SKM-1 (cell line): ENCODE data around the gene DHRS9.

Source experiments
- DNase-seq: peaks from one replicate; lab custom pipeline; 2025; ENCODE audit not compliant: unreplicated experiment; lab: John Stamatoyannopoulos, UW

Gene DHRS9

DNA sequence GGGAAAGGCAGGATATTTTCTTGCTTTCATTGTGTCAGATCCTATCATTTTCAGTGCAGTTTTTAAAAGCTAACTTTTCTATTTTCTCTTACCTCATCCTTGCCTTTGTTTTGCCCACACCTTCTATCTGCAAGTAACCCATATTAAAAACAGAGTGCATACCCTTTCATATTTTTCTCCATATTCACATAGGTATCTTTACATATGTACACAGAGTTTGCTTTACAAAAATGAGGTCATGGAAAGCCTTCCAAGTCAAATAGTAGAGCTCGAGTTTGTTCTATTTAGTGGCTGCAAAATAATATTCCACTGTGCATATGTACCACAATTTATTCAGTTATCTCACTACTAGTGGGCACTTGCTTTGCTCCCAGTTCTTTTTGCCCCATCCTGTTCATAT lies 3.9 kb upstream of the DHRS9 start:
- DNase-seq: no peak

- DNase-seq: no peak
Observed at GRCh38 chr2:169065864-169066517, 3.4 kb upstream of the DHRS9 start.

DNA sequence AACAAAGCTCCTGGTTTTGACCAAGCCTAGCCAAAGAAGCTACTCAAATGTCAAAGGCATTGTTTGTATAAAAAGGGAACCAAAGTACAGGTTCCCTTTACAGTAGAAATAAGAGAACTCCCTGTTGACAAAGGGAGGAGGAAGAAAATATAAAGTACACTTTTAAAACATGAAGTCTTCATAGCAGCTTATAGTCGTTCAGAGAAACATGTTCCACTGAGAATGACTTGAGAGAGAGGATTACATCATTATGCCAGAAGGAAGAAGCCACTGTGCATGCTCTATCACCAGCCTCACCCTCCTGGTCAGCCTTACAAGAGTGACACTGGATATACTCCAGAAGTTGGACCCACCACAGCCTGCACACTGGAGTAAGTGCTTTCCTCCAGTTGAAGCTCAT lies 2.5 kb upstream of the DHRS9 start:
- DNase-seq: peak; percentile 57

- DNase-seq: no peak
Observed at GRCh38 chr2:169069833-169070232, 470 bp downstream of the DHRS9 start.

GRCh38 chr2:169071455-169071854 lies 2.1 kb downstream of the DHRS9 start:
- no peak for DNase-seq

GRCh38 chr2:169072163-169072925 lies 3.0 kb downstream of the DHRS9 start:
- DNase-seq: peak; percentile 91

- no peak for DNase-seq
Observed at GRCh38 chr2:169073211-169073962, 4.0 kb downstream of the DHRS9 start.

GRCh38 chr2:169073963-169074751 lies 4.8 kb downstream of the DHRS9 start:
- DNase-seq: no peak

- no peak for DNase-seq
Observed at GRCh38 chr2:169077674-169078240, 8.4 kb downstream of the DHRS9 start.

DNA sequence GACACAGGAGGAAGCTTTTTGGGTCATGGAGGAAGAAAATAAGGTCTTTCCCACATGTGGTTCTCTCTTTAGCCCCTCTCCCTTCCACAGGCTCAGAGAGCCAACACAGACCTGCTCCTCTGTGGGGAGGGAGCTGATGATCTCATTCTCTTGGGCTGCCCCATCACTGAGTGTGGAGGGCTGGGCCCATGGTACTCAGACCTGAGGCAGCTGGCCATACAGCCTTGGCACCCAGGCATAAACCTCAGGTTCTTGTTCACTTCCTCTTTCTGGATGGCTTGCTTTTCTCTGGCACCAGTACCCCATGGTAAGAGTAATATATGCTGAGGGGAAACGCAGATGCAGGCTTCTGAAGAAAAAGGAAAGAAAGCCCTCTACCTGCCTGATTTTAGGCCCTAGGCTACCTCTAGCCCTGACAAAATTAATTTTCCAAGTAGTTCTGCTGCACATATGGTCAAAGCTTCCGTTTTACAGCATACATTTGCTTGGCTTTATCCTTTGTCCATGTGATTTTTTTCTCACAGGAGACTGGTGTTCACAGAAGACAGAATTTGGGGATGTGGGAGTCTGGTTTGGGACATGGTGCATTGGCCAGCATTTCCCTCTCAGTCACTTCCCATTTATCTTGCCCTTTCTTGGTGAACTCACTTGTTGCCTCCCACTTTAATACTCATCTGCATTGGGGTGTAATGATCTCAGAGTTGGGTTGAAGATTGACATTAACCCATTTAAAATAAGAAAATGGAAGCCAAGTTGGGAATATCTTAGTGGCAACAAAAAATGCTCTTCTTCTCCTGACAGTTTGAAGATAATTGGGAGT lies 11.1 kb downstream of the DHRS9 start:
- DNase-seq: no peak

GRCh38 chr2:169081551-169081950 lies 12.2 kb downstream of the DHRS9 start:
- no peak for DNase-seq

DNA sequence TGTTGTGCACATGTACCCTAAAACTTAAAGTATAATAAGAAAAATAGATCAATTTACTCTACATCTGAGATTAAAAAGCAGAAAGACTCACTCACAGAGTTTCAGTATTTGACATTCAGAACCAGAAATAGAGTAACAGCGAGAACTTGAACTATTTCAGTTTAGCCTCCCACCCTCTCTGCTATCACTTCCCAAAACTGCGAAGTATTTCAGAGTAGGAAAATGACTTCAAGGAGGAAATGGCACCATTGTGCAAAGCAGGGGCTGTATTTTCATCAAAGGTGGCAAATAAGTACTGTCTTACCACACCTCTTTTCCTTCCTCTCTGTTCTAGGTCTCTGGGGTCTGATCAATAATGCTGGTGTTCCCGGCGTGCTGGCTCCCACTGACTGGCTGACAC lies 13.6 kb downstream of the DHRS9 start:
- peak; percentile 29 for DNase-seq

DNA sequence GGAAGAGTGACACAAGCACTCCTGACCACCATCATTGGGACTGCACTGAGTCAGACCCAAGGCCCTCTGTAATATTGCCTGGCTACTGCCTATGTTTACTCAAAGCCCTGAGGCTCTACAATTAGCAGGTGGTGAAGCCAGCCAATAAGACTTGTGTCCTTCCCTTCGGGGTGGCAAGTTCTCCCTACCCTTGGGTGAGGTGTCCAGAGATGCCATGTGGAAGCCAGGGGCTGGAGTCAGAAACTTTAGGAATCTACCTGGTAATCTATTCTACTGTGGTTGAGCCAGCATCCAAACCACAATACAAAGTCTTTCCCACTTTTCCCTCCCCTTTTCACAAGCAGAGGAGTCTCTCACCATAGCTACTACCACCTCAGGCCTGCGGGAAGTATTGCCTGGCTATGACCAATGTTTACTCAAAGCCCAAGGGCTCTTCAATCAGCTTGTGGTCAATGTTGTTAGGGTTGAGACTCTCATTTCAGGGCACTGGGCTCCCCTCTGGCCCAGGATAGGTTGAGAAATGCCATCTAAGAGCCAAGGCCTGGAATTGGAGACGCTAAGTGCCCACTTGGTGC lies 17.6 kb downstream of the DHRS9 start:
- DNase-seq: no peak

- DNase-seq: no peak
Observed at GRCh38 chr2:169087757-169088379, 18.5 kb downstream of the DHRS9 start.

- no peak for DNase-seq
Observed at GRCh38 chr2:169089182-169089581, 19.8 kb downstream of the DHRS9 start.

DNA sequence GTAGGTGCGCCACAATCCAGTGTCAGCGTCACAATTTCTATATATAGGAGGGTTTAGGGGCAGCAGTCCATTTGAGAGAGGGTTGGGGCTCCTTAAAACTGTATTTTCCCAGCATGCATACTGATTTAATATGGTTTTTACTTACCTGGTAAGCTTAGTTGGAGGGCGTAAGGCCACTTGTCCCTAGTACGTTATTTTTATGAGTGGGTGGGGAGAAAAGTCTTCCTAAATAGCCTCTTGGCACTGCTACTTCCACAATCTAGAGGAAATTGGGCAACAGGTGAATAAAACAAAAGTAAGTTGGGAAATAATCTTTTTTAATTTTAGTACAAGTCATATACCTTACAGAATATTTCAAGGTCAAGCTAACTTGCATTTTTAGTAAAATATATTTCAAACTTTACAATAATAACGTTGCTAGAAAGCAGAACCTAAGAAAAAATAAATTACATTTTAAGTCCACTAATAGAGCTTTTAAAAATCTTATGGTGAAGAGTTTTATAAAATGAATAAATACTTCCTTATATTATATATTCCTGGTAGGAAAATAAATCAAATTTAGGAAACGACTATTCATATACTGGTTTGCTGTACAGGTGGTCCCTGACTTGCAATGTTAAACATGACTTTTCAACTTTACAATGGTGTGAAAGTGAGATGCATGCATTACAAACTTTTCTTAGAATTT lies 20.9 kb downstream of the DHRS9 start:
- DNase-seq: peak; percentile 50

GRCh38 chr2:169091256-169091655 lies 21.9 kb downstream of the DHRS9 start:
- DNase-seq: no peak

DNA sequence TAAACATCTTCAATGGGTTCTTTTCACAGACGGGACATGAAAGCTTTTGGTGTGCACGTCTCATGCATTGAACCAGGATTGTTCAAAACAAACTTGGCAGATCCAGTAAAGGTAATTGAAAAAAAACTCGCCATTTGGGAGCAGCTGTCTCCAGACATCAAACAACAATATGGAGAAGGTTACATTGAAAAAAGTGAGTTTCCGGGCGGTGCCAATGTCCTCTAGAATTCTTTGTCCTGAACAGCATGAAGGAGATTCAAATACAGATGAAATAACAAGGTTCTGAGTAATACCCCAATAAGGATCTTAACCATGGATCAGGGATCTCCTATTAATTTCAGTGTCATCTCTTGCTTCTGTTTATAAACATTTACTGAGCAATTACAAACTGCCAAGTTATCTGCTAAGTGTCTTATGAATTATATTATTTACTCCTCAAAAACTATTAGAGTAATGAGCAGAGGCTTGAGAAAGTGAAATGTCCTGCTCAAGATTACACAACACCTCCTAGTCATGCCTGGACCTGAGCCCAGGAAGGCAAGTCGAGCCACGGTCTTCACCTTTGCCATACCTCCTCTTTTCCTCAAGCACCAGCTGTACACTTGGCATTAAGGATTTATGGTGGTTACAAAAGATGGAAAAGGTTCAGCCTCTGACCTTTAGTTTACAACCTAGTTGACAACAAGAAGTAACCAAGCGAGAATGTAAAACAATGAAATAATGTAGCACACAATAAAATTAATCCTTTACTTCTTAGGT lies 22.6 kb downstream of the DHRS9 start:
- no peak for DNase-seq
